Smooth muscle cell (in vitro differentiated cells): ENCODE measurements around the gene MRPL22. TPM values are rescaled to one million over a fixed set of nuclear protein-coding genes. Genes with fewer than 3 reads are reported as not detected.

Source experiments
- DNase-seq: peaks from one replicate; lab custom pipeline; 2025; ENCODE audit not compliant: unreplicated experiment; lab: John Stamatoyannopoulos, UW
- H2AFZ ChIP-seq: fragments of 200-600 bp; sonication (generic); 2 replicates; pipeline ENCODE4 v1.6.0; 2016; ENCODE audit warnings: antibody characterized with exemption, low read depth, mild to moderate bottlenecking
- H3F3A ChIP-seq: fragments of 200-600 bp; sonication (generic); 2 replicates; pipeline ENCODE4 v1.6.0; 2017; ENCODE audit warnings: antibody characterized with exemption, low read depth
- H3K27ac ChIP-seq: fragments of 200-600 bp; sonication (generic); 2 replicates; pipeline ENCODE4 v1.5.1; 2016; ENCODE audit warnings: low read depth, mild to moderate bottlenecking
- H3K27me3 ChIP-seq: fragments of 200-600 bp; sonication (generic); 2 replicates; pipeline ENCODE4 v1.6.1; 2016; ENCODE audit warnings: low read depth, mild to moderate bottlenecking
- H3K36me3 ChIP-seq: fragments of 200-600 bp; sonication (generic); 2 replicates; pipeline ENCODE4 v1.5.1; 2016; ENCODE audit warnings: low read depth
- H3K4me1 ChIP-seq: fragments of 200-600 bp; sonication (generic); 2 replicates; pipeline ENCODE4 v1.5.1; 2016; ENCODE audit warnings: low read depth
- H3K4me2 ChIP-seq: fragments of 200-600 bp; sonication (generic); 2 replicates; pipeline ENCODE4 v1.6.0; 2016; ENCODE audit warnings: mild to moderate bottlenecking
- H3K4me3 ChIP-seq: fragments of 200-600 bp; sonication (generic); 2 replicates; pipeline ENCODE4 v1.5.1; 2016; ENCODE audit warnings: mild to moderate bottlenecking
- H3K79me2 ChIP-seq: fragments of 200-600 bp; sonication (generic); 2 replicates; pipeline ENCODE4 v1.6.0; 2016; ENCODE audit warnings: low read depth, mild to moderate bottlenecking
- H3K9ac ChIP-seq: fragments of 200-600 bp; sonication (generic); 2 replicates; pipeline ENCODE4 v1.6.0; 2016; ENCODE audit warnings: low read depth
- H3K9me3 ChIP-seq: fragments of 200-600 bp; sonication (generic); replicated peaks from 2 replicates; pipeline ENCODE4 v1.5.1; 2016; ENCODE audit warnings: low read depth
- H4K20me1 ChIP-seq: fragments of 200-600 bp; sonication (generic); 2 replicates; pipeline ENCODE4 v1.6.0; 2016; ENCODE audit warnings: low read depth
- WGBS: methylation state at CpG from one replicate; pipeline ENCODE4 v1.1.7; 2016; ENCODE audit warnings: low lambda C conversion rate; 5-methylcytosine and 5-hydroxymethylcytosine counted together
- polyA plus RNA-seq: library from polyadenylated mRNA; unstranded; fragments of >200 nt; fragmentation: Nextera tagmentation; extraction: Ambion mirVana; gene quantifications from 2 replicates; pipeline ENCODE4 v1.2.1, GENCODE V29; 2016
- total RNA-seq: library from RNA; depleted of rRNA; stranded (reverse); fragments of >200 nt; gene quantifications from 2 replicates; pipeline ENCODE4 v1.2.3, GENCODE V29; 2014
- TF ChIP-seq, protein P1 (sequence below): fragments of 200-600 bp; sonication (generic); IDR thresholded peaks from 2 replicates; pipeline ENCODE4 v1.5.1; 2017; ENCODE audit warnings: borderline replicate concordance, mild to moderate bottlenecking, antibody characterized with exemption; ENCODE audit not compliant: insufficient read depth, poor library complexity, severe bottlenecking

MRPL22 gene
- total and polyA plus RNA-seq, 2 experiments from 2014 or later: 58.7 to 135 TPM

GRCh38 chr5:154966874-154967273, 26.0 kb downstream of the MRPL22 start:
- no peak overlapping the region for H3K4me3 ChIP-seq
- H3K4me1 ChIP-seq: no peaks in the 10 kb centered on the region
- H3F3A ChIP-seq: no peaks in the 10 kb centered on the region
- H4K20me1 ChIP-seq: peaks cover 22% of the 10 kb centered on the region
- no peak overlapping the region for H3K4me2 ChIP-seq
- H3K27me3 ChIP-seq: no peaks in the 10 kb centered on the region
- H3K79me2 ChIP-seq: no peaks in the 10 kb centered on the region
- no peak overlapping the region for H3K27ac ChIP-seq
- H3K9ac ChIP-seq: no peak overlapping the region
- no peak for DNase-seq
- H3K36me3 ChIP-seq: peaks cover 7% of the 10 kb centered on the region
- TF ChIP-seq, protein P1, sequence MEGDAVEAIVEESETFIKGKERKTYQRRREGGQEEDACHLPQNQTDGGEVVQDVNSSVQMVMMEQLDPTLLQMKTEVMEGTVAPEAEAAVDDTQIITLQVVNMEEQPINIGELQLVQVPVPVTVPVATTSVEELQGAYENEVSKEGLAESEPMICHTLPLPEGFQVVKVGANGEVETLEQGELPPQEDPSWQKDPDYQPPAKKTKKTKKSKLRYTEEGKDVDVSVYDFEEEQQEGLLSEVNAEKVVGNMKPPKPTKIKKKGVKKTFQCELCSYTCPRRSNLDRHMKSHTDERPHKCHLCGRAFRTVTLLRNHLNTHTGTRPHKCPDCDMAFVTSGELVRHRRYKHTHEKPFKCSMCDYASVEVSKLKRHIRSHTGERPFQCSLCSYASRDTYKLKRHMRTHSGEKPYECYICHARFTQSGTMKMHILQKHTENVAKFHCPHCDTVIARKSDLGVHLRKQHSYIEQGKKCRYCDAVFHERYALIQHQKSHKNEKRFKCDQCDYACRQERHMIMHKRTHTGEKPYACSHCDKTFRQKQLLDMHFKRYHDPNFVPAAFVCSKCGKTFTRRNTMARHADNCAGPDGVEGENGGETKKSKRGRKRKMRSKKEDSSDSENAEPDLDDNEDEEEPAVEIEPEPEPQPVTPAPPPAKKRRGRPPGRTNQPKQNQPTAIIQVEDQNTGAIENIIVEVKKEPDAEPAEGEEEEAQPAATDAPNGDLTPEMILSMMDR: no peak
- H2AFZ ChIP-seq: no peak overlapping the region
- WGBS: 94% methylated on average over 3 of the region's 3 CpGs
- H3K9me3 ChIP-seq: no peaks in the 10 kb centered on the region

- H3K4me3 ChIP-seq: no peak overlapping the region
- DNase-seq: no peak
- no peak overlapping the region for H3K9ac ChIP-seq
- H3K36me3 ChIP-seq: peaks cover 7% of the 10 kb centered on the region
- no peak overlapping the region for H2AFZ ChIP-seq
- TF ChIP-seq, protein P1: peak; percentile 48
- no peaks in the 10 kb centered on the region for H3K27me3 ChIP-seq
- no peaks in the 10 kb centered on the region for H3K9me3 ChIP-seq
- 88% methylated on average over 5 of the region's 5 CpGs for WGBS
- H3K79me2 ChIP-seq: no peaks in the 10 kb centered on the region
- H3F3A ChIP-seq: no peaks in the 10 kb centered on the region
- no peaks in the 10 kb centered on the region for H3K4me1 ChIP-seq
- no peak overlapping the region for H3K4me2 ChIP-seq
- H3K27ac ChIP-seq: no peak overlapping the region
- H4K20me1 ChIP-seq: peaks cover 22% of the 10 kb centered on the region
Measured at GRCh38 chr5:154967421-154968024, 26.6 kb downstream of the MRPL22 start.

GRCh38 chr5:154968953-154969352, 28.1 kb downstream of the MRPL22 start:
- Histone ChIP-seq H3K4me3 (no peak overlapping the region), H3K27me3 (no peaks in the 10 kb centered on the region), H3K27ac (no peak overlapping the region), H3K9me3 (no peaks in the 10 kb centered on the region), H3F3A (no peaks in the 10 kb centered on the region), H3K36me3 (peaks cover 7% of the 10 kb centered on the region), H3K79me2 (no peaks in the 10 kb centered on the region), H4K20me1 (peaks cover 22% of the 10 kb centered on the region), H3K4me2 (no peak overlapping the region), H2AFZ (no peak overlapping the region), H3K4me1 (no peaks in the 10 kb centered on the region), H3K9ac (no peak overlapping the region)
- TF ChIP-seq, protein P1: no peak
- DNase-seq: no peak
- WGBS: 95% methylated on average over 5 of the region's 5 CpGs

- Histone ChIP-seq H3K4me3 (no peak overlapping the region), H3K9me3 (no peaks in the 10 kb centered on the region)
- TF ChIP-seq, protein P1: no peak
Measured at GRCh38 chr5:154970759-154971158, 29.9 kb downstream of the MRPL22 start.

More at GRCh38 chr5:154970759-154971158, 29.9 kb downstream of the MRPL22 start:
- Histone ChIP-seq H3K27me3 (no peaks in the 10 kb centered on the region), H3K36me3 (peaks cover 7% of the 10 kb centered on the region), H3K27ac (no peak overlapping the region), H3K4me2 (no peak overlapping the region), H4K20me1 (peaks cover 10% of the 10 kb centered on the region), H3F3A (no peaks in the 10 kb centered on the region), H3K4me1 (no peaks in the 10 kb centered on the region), H3K79me2 (no peaks in the 10 kb centered on the region), H2AFZ (no peak overlapping the region), H3K9ac (no peak overlapping the region)
- no peak for DNase-seq
